ENCODE measurements around the gene GPC5. TPM values are rescaled to one million over a fixed set of nuclear protein-coding genes. Genes with fewer than 3 reads are reported as not detected.

The GPC5 gene
- total RNA-seq, 1 donor from 2014 or later, result 2.5 TPM

- intact Hi-C loops (cut with DNase I), result no loop called here
- no peak for DNase-seq (ENCODE audit: low spot score)
- ATAC-seq, result no peak
These were observed 914.4 kb downstream of the GPC5 start for GRCh38 chr13:92312823-92313222.

DNA sequence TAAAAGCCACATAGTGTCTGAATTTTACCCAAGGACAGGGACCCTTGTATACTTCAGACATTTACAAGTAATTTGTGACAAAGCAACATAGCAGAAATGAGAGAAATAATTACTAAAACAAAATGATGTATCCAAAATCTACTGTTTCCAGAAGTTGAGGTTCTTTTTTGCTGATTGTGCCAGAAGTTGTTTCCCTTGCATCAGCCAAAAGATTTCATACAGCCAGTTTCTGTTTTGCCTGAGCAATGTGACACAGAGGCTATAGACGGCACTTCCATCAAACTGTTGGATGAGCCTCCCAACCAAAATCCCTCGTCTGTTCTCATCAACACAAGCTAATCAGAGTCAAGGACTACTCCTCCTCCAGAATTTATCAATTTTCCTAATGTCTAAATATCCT is 915.0 kb downstream of the GPC5 start:
- intact Hi-C loops (cut with DNase I), result no loop called here
- DNase-seq (ENCODE audit: low spot score), result no peak
- ATAC-seq, result no peak

GRCh38 chr13:92315265-92315664 is 916.8 kb downstream of the GPC5 start:
- intact Hi-C loops (cut with DNase I), result no loop called here
- DNase-seq (ENCODE audit: low spot score), result no peak
- ATAC-seq, result no peak

- no peak for DNase-seq (ENCODE audit: low spot score)
- intact Hi-C loops (cut with DNase I), result no loop called here
These were observed 917.6 kb downstream of the GPC5 start for GRCh38 chr13:92316030-92316429.

GRCh38 chr13:92317066-92317465 is 918.6 kb downstream of the GPC5 start:
- DNase-seq (ENCODE audit: low spot score), result no peak
- ATAC-seq, result no peak
- intact Hi-C loops (cut with DNase I), result no loop called here

More at GRCh38 chr13:92316030-92316429, 917.6 kb downstream of the GPC5 start:
- no peak for ATAC-seq

DNA sequence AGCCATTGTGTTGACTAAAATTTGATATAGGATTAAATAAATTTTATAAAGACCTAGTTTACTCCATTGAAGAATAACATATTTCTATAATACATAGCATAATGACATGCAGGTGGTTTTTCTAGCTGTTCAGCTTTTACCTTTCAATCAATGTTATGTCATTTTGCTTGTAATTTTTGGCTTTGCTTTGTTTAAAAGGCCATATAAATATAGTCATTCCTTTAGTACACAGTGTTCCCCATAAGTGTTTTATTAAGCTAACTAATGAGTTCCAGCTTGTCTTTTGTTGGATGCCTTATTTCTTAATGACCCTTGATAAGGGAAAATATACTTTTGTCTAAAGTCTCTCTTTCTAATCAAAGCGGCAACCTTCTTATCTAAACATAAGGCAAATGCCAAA is 921.9 kb downstream of the GPC5 start:
- intact Hi-C loops (cut with DNase I), result no loop called here
- ATAC-seq, result no peak
- DNase-seq (ENCODE audit: low spot score), result no peak

GRCh38 chr13:92321174-92321573 is 922.8 kb downstream of the GPC5 start:
- intact Hi-C loops (cut with DNase I), result no loop called here
- DNase-seq (ENCODE audit: low spot score), result no peak
- peak; percentile 17 for ATAC-seq

DNA sequence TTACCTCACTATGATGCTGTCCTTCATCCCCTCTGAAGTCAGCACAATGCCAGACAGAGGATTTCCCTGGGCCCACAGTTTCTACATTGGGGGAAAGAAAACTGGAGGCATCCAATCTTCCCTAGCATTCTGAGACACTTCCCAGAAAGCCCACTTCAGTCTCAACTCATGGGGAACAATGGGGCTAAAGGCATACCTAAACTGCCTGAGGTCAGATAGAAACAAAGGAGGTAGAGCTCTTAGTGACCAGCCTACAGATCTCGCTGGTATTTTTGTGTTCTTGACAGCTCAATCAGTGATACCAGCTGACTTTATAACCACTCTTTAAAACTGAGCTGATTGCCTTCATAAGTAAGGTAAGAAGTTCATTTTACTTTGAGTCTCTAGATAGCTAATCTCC is 947.2 kb downstream of the GPC5 start:
- ATAC-seq (no peak), DNase-seq (ENCODE audit: low spot score) (no peak)
- intact Hi-C loops (cut with DNase I), result no loop called here

GRCh38 chr13:92346046-92346445 is 947.6 kb downstream of the GPC5 start:
- ATAC-seq, result no peak
- no peak for DNase-seq (ENCODE audit: low spot score)
- intact Hi-C loops (cut with DNase I), result no loop called here

GRCh38 chr13:92354583-92354982 is 956.2 kb downstream of the GPC5 start:
- intact Hi-C loops (cut with DNase I), result no loop called here
- no peak for DNase-seq (ENCODE audit: low spot score)
- ATAC-seq, result no peak

- ATAC-seq (peak; percentile 67), DNase-seq (ENCODE audit: low spot score) (no peak)
- intact Hi-C loops (cut with DNase I), result no loop called here
These were observed 956.8 kb downstream of the GPC5 start for GRCh38 chr13:92355213-92355612.

DNA sequence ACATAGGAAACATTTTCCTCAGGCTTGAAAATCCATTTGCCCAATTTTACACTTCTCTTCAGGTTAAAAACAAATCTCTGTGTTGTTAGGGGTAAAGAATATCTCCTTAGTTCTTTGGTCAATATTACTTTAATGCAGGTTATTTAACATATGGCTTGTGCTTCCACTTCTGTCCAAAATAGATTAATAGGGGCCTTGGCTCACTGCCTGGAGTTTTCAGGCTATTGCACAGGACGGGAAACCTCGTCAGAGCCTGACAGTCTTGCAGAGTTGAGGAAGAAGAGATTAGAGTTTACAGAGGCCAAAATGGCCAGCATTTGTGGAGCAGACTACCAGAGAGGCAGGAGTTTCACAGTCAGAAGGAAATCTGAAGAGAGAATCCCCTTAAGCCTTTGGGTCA is 964.3 kb downstream of the GPC5 start:
- ATAC-seq, result no peak
- intact Hi-C loops (cut with DNase I), result no loop called here
- DNase-seq (ENCODE audit: low spot score), result no peak

DNA sequence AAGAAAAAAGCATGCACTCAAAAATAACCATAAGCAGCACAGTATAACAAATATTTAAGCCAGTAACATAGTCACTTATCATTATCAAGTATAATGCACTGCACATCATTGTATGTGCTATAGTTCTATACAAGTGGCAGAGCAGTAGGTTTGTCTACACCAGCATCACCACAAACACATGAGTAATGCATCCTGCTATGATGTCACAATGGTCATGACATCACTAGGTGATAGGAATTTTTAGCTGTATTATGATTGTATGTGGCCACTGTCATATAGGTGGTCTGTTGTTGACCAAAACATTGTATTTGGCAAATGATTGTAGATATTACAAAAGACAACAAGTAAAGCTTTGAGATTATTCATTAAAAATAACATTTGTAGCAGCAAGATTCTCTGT is 967.5 kb downstream of the GPC5 start:
- ATAC-seq, result no peak
- no peak for DNase-seq (ENCODE audit: low spot score)
- intact Hi-C loops (cut with DNase I), result no loop called here

DNA sequence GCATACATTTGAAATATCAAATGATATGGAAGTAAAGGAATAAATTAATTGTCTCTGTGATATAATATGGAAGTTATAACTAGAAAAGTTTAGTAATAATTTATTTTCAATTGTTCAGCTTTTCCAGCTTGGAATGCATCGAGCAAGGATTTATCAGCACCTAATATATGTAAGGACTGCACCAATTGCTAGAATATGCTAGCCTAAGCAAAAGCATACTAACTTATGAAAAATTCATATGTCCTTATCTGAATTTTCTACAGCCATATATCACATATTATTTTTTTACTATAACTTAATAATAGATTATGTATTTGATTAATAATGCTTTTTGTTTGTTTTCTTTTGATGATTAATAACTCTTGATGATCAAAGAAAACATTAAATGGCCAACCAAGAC is 979.0 kb downstream of the GPC5 start:
- intact Hi-C loops (cut with DNase I), result no loop called here
- no peak for ATAC-seq
- no peak for DNase-seq (ENCODE audit: low spot score)

- no peak for DNase-seq (ENCODE audit: low spot score)
- intact Hi-C loops (cut with DNase I), result no loop called here
These were observed 981.0 kb downstream of the GPC5 start for GRCh38 chr13:92379371-92379770.

DNA sequence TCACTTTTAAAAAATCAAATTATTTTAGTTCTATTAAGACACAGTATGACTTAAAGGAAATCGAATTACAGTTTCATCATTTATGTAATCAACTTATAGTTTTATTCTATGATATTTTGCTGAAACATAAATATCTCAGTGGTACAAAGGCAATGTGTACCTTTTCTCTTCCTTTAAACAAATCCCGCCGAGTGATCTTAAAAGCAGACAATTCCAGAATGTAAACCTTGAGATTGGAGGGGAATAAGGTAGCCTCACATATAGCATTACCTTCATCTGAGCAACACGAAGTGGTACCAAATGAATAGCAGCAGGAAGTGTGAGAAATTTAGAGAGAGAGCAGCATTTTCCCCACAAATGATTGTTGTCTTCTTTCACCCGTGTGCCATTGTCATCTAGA is 986.0 kb downstream of the GPC5 start:
- ATAC-seq (no peak), DNase-seq (ENCODE audit: low spot score) (no peak)
- intact Hi-C loops (cut with DNase I), result no loop called here

More at GRCh38 chr13:92379371-92379770, 981.0 kb downstream of the GPC5 start:
- no peak for ATAC-seq

DNA sequence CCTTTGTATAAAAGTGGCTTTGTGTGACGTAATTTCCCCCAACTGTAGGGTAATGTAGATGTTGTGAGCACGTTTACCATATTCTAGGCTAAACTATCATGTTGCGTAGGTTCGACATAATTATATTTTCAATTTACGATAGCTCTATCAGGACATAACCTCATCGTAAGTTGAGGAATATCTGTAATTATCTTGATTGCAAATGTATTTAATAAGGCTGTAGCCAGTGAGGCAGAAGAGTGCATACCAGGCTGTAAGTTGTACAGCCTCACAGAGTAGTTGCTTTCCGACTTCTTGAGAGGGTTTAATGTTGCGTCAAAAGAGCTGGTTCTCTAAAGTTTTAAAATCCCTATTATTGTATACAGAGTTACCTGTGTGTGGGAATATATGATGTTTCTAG is 988.8 kb downstream of the GPC5 start:
- intact Hi-C loops (cut with DNase I), result no loop called here

GRCh38 chr13:92390217-92390616 is 991.8 kb downstream of the GPC5 start:
- ATAC-seq, result no peak
- intact Hi-C loops (cut with DNase I), result no loop called here
- DNase-seq (ENCODE audit: low spot score), result no peak

More for the DNA sequence above, 988.8 kb downstream of the GPC5 start:
- no peak for ATAC-seq
- no peak for DNase-seq (ENCODE audit: low spot score)

GRCh38 chr13:92403606-92404005 is 1005.2 kb downstream of the GPC5 start:
- intact Hi-C loops (cut with DNase I), result no loop called here
- no peak for ATAC-seq
- DNase-seq (ENCODE audit: low spot score), result no peak

DNA sequence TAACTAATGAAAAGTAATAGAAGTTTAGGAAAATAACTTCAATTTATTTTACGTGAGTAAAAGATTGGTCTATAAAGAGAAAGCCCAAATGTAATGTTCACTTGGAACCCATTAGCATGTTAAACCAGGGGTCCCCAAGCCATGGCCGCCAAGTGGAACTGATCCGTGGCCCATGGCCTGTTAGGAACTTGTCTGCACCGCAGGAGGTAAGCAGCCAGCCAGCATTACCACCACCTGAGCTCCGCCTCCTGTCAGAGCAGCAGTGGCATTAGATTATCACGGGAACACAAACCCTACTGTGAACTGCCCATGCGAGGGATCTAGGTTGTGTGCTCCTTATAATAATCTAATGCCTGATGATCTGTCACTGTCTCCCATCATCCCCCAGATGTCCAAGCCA is 1009.4 kb downstream of the GPC5 start:
- intact Hi-C loops (cut with DNase I), result no loop called here
- ATAC-seq (no peak), DNase-seq (ENCODE audit: low spot score) (no peak)

- intact Hi-C loops (cut with DNase I), result no loop called here
- DNase-seq (ENCODE audit: low spot score) (no peak), ATAC-seq (no peak)
These were observed 1014.1 kb downstream of the GPC5 start for GRCh38 chr13:92412481-92412880.

DNA sequence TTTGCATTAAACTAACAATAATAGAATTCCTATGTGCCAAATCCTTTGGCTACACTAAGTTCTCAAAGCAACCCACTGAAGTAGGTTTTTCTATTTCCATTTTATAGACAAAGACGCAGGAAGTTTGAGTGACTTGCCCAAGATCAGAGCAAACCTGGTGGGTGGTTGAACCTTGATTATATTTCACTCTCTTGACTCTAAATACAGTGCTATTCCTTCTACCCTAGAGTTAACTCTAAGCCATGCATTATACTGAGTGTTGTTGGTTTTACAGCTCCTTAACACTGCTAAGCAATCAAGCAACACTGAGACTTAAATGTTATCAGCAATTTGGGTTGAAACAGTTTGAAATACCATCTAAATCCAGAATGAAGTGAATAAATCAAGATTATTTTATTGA is 1014.6 kb downstream of the GPC5 start:
- DNase-seq (ENCODE audit: low spot score), result no peak
- ATAC-seq, result no peak
- intact Hi-C loops (cut with DNase I), result no loop called here
